ENCODE measurements around the gene GABRB2.
"Not testable (repeated sequence)": the region's sequence is repeated elsewhere in the genome, so short reads cannot be mapped to it uniquely, and the experiment has no call there.

The GABRB2 gene

DNA sequence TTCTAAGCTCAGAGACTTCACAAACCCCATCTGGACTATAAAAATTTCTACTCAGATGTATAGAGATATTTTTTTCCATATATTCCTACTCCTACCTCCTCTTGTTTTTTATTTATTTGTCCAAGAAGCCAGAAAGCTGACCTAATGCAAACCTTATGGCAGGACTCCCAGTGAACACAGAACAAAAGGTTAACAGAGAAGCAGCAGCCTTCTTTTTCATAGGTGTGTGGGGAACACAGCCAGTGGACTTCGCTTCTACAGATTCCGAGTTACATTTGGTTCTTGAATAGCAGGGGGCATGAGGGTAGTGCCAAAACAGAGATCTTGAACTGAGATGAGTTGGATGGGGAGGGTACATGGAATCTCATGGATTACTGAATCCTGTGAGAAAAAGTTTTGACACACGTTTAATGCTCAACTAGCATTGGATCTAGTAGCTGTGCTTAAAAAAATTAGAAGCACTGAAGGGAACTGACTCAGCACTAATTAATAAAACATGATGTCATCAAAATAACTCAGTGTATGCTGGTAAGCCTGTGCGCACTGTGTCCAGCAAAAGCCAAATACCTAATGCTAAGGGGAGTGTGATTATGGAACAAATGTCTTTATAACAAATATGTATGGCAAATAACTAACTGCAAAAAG is 240.1 kb downstream of the GABRB2 start:
- no peak overlapping the region for H3K4me3 ChIP-seq (ENCODE audit: low read depth, low read length)
- in situ Hi-C loops (cut with HindIII; ENCODE audit: low pct_ligation_motif_present, low sequenced_read_pairs) = no loop called here
- H3K36me3 ChIP-seq (replicated peaks) = no peaks in the 10 kb centered on the region
- TF ChIP-seq, protein P1, sequence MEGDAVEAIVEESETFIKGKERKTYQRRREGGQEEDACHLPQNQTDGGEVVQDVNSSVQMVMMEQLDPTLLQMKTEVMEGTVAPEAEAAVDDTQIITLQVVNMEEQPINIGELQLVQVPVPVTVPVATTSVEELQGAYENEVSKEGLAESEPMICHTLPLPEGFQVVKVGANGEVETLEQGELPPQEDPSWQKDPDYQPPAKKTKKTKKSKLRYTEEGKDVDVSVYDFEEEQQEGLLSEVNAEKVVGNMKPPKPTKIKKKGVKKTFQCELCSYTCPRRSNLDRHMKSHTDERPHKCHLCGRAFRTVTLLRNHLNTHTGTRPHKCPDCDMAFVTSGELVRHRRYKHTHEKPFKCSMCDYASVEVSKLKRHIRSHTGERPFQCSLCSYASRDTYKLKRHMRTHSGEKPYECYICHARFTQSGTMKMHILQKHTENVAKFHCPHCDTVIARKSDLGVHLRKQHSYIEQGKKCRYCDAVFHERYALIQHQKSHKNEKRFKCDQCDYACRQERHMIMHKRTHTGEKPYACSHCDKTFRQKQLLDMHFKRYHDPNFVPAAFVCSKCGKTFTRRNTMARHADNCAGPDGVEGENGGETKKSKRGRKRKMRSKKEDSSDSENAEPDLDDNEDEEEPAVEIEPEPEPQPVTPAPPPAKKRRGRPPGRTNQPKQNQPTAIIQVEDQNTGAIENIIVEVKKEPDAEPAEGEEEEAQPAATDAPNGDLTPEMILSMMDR (IDR thresholded peaks at IDR 0.05; ENCODE audit: low read depth, low read length, missing control alignments) = no peak
- no peaks in the 10 kb centered on the region for H3K27me3 ChIP-seq (replicated peaks)
- no peak overlapping the region for H3K27ac ChIP-seq
- no peak for DNase-seq

DNA sequence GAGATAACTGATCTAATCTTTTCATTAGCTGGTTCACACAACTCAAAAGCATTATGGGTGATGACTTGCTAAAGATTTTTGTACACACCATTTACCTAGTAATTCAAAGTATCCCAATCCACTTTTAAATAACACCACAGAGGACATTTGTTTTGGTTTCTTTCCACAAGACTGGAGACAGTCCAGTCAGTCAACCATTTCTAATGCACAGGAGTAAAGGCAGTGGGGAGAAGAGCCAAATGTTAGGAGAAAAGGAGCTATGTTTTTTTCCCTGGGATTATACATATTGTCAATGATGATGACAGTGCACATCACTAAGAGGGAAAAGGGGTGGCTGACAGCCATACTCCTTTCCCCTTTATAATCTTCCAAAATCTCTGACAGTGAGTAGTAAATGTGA is 240.9 kb downstream of the GABRB2 start:
- Histone ChIP-seq H3K27ac (no peak overlapping the region), H3K4me3 (ENCODE audit: low read depth, low read length) (no peak overlapping the region), H3K36me3 (replicated peaks) (no peaks in the 10 kb centered on the region), H3K27me3 (replicated peaks) (no peaks in the 10 kb centered on the region)
- no peak for DNase-seq
- in situ Hi-C loops (cut with HindIII; ENCODE audit: low pct_ligation_motif_present, low sequenced_read_pairs) = no loop called here
- TF ChIP-seq, protein P1 (IDR thresholded peaks at IDR 0.05; ENCODE audit: low read depth, low read length, missing control alignments) = no peak

DNA sequence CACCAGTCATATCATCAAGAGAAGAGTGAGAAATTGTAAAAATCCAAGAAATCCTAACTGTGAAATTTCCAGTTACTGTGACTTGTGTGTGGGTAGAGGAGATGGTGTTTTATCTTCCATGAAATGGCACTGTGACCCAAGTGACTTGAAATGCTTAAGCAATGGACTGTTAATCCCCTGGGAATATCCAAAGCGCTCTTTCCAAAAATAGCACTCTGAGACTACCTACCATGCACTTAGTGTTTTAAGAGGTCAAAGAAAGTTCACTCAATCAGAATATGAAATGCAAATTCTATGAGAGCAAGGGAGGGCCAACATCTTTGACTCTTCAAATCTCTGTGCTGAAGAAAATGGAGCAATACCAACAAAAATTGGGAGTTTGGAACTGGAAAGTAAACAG is 244.0 kb downstream of the GABRB2 start:
- TF ChIP-seq, protein P1 (IDR thresholded peaks at IDR 0.05; ENCODE audit: low read depth, low read length, missing control alignments) = no peak
- Histone ChIP-seq H3K27ac (no peak overlapping the region), H3K27me3 (replicated peaks) (no peaks in the 10 kb centered on the region), H3K4me3 (ENCODE audit: low read depth, low read length) (no peak overlapping the region), H3K36me3 (replicated peaks) (no peaks in the 10 kb centered on the region)
- no peak for DNase-seq
- in situ Hi-C loops (cut with HindIII; ENCODE audit: low pct_ligation_motif_present, low sequenced_read_pairs) = no loop called here

DNA sequence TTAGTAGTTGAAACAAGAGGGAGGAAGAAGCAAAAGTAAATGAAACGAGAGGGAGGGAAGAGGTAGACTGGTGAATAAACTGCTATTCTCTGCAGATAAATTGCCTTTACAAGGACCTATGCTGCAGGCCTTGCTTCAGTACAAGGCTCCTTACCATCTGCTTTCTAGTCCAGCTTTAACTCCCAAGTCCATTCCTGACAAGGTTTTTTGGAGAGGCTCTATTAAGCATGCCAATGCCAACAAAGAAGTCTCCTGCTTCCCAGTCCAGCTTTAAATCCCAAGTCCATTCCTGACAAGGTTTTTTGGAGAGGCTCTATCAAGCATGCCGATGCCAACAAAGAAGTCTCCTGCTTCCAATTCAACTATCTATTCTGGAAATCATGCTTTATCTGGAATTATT is 244.9 kb downstream of the GABRB2 start:
- TF ChIP-seq, protein P1 (IDR thresholded peaks at IDR 0.05; ENCODE audit: low read depth, low read length, missing control alignments) = no peak
- no peak overlapping the region for H3K27ac ChIP-seq
- H3K36me3 ChIP-seq (replicated peaks) = no peaks in the 10 kb centered on the region
- no peak for DNase-seq
- H3K27me3 ChIP-seq (replicated peaks) = no peaks in the 10 kb centered on the region
- H3K4me3 ChIP-seq (ENCODE audit: low read depth, low read length) = no peak overlapping the region
- in situ Hi-C loops (cut with HindIII; ENCODE audit: low pct_ligation_motif_present, low sequenced_read_pairs) = no loop called here

DNA sequence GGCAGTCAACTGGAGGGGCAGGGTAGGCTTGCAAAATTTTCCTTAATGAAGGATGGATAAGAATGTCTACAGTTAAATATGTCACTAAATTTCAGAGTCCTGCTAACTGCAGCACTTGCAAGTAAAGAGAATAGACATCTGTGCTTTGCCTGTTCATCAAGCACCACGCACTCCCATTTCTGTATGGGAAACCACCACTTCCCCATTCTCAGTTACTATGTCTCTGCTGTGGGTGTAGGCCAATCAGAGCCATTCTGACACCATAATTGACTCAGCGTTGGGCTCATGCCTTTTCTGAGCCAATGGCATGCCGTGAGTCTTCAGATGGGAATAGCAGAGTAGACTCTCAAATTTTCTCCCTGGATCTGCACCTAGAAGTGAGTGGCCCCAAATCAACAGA is 247.5 kb downstream of the GABRB2 start:
- TF ChIP-seq, protein P1 (IDR thresholded peaks at IDR 0.05; ENCODE audit: low read depth, low read length, missing control alignments) = no peak
- Histone ChIP-seq H3K27me3 (replicated peaks) (no peaks in the 10 kb centered on the region), H3K27ac (no peak overlapping the region), H3K4me3 (ENCODE audit: low read depth, low read length) (no peak overlapping the region), H3K36me3 (replicated peaks) (no peaks in the 10 kb centered on the region)
- in situ Hi-C loops (cut with HindIII; ENCODE audit: low pct_ligation_motif_present, low sequenced_read_pairs) = no loop called here
- DNase-seq = no peak

DNA sequence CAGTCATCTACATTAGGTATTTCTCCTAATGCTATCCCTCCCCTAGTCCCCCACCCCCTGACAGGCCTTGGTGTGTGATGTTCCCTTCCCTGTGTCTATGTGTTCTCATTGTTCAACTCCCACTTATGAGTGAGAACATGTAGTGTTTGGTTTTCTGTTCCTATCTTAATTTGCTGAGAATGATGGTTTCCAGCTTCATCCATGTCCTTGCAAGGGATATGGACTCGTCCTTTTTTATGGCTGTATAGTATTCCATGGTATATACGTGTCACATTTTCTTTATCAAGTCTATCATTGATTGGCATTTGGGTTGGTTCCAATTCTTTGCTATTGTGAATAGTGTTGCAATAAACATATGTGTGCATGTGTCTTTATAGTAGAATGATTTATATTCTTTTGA is 249.1 kb downstream of the GABRB2 start:
- in situ Hi-C loops (cut with HindIII; ENCODE audit: low pct_ligation_motif_present, low sequenced_read_pairs); H3K27me3 ChIP-seq (replicated peaks); DNase-seq: not testable (repeated sequence)

More for the DNA sequence above, 249.1 kb downstream of the GABRB2 start:
- H3K4me3 ChIP-seq (ENCODE audit: low read depth, low read length); H3K36me3 ChIP-seq (replicated peaks); H3K27ac ChIP-seq: not testable (repeated sequence)
